H9 (cell line): ENCODE data around the gene SCP2. TPM values are rescaled to one million over a fixed set of nuclear protein-coding genes. Genes with fewer than 3 reads are reported as not detected.

Experiments
- DNase-seq: peaks from one replicate; pipeline ENCODE4 v3.0.0-alpha.2; 2017
- H2AFZ ChIP-seq: one replicate; pipeline ENCODE4 v1.6.1; 2013; ENCODE audit warnings: mild to moderate bottlenecking, low read length, control low read depth, moderate library complexity
- H2AK5ac ChIP-seq: 2 replicates; pipeline ENCODE4 v1.6.1; 2013; ENCODE audit warnings: low read length, control low read depth, mixed read lengths; ENCODE audit not compliant: insufficient read length
- H2BK120ac ChIP-seq: one replicate; pipeline ENCODE4 v1.6.1; 2013; ENCODE audit warnings: low read depth, mild to moderate bottlenecking, low read length, control low read depth, inconsistent platforms; ENCODE audit not compliant: poor library complexity, severe bottlenecking
- H2BK12ac ChIP-seq: 2 replicates; pipeline ENCODE4 v1.6.1; 2013; ENCODE audit warnings: low read length, control low read depth, mixed read lengths, low read depth; ENCODE audit not compliant: insufficient read length
- H2BK15ac ChIP-seq: 2 replicates; pipeline ENCODE4 v1.6.1; 2013; ENCODE audit warnings: low read depth, low read length, control low read depth
- H2BK20ac ChIP-seq: one replicate; pipeline ENCODE4 v1.6.1; 2013; ENCODE audit warnings: low read depth, mild to moderate bottlenecking, low read length, control low read depth, inconsistent platforms; ENCODE audit not compliant: poor library complexity, severe bottlenecking
- H2BK5ac ChIP-seq: 2 replicates; pipeline ENCODE4 v1.6.1; 2013; ENCODE audit warnings: low read length, control low read depth, mixed read lengths; ENCODE audit not compliant: insufficient read length
- H3K14ac ChIP-seq: 2 replicates; pipeline ENCODE4 v1.6.1; 2013; ENCODE audit warnings: low read length, control low read depth; ENCODE audit not compliant: insufficient read depth
- H3K18ac ChIP-seq: 2 replicates; pipeline ENCODE4 v1.6.1; 2013; ENCODE audit warnings: low read depth, mild to moderate bottlenecking, mixed read lengths, low read length, control low read depth; ENCODE audit not compliant: insufficient read length
- H3K23ac ChIP-seq: 2 replicates; pipeline ENCODE4 v1.6.1; 2013; ENCODE audit warnings: low read length, control low read depth, mixed read lengths, low read depth; ENCODE audit not compliant: insufficient read length
- H3K23me2 ChIP-seq: 2 replicates; pipeline ENCODE4 v1.6.1; 2013; ENCODE audit warnings: low read depth, mild to moderate bottlenecking, mixed read lengths, low read length, control low read depth; ENCODE audit not compliant: insufficient read length, poor library complexity, severe bottlenecking
- H3K27ac ChIP-seq: 2 replicates; pipeline ENCODE4 v1.5.1; 2013; ENCODE audit warnings: low read length, control low read depth, mixed read lengths, low read depth; ENCODE audit not compliant: insufficient read length
- H3K27me3 ChIP-seq: 2 replicates; pipeline ENCODE4 v1.6.1; 2013; ENCODE audit warnings: low read length, control low read depth, inconsistent platforms; ENCODE audit not compliant: insufficient read depth
- H3K4ac ChIP-seq: 2 replicates; pipeline ENCODE4 v1.6.1; 2013; ENCODE audit warnings: low read depth, mild to moderate bottlenecking, control low read depth, inconsistent platforms, low read length, moderate library complexity
- H3K4me1 ChIP-seq: 2 replicates; pipeline ENCODE4 v1.6.1; 2013; ENCODE audit warnings: low read length, control low read depth, inconsistent platforms; ENCODE audit not compliant: insufficient read depth
- H3K4me2 ChIP-seq: 2 replicates; pipeline ENCODE4 v1.6.1; 2013; ENCODE audit warnings: low read length, control low read depth, mixed read lengths; ENCODE audit not compliant: insufficient read length, insufficient read depth
- H3K56ac ChIP-seq: 2 replicates; pipeline ENCODE4 v1.6.1; 2013; ENCODE audit warnings: low read depth, mild to moderate bottlenecking, mixed read lengths, low read length, control low read depth; ENCODE audit not compliant: insufficient read length
- H3K79me1 ChIP-seq: 2 replicates; pipeline ENCODE4 v1.6.1; 2013; ENCODE audit warnings: low read depth, mild to moderate bottlenecking, moderate library complexity, low read length, control low read depth, inconsistent platforms; ENCODE audit not compliant: insufficient read depth, poor library complexity, severe bottlenecking
- H3K79me2 ChIP-seq: 2 replicates; pipeline ENCODE4 v1.6.1; 2013; ENCODE audit warnings: low read length, control low read depth, inconsistent platforms; ENCODE audit not compliant: insufficient read depth
- H3K9ac ChIP-seq: 2 replicates; pipeline ENCODE4 v1.6.1; 2013; ENCODE audit warnings: low read length, control low read depth, mixed read lengths; ENCODE audit not compliant: insufficient read length; ENCODE audit errors: extremely low read depth
- H3K9me3 ChIP-seq: one replicate; pipeline ENCODE4 v1.6.1; 2013; ENCODE audit warnings: low read depth, low read length, inconsistent platforms; ENCODE audit not compliant: control insufficient read depth
- H3T11ph ChIP-seq: one replicate; pipeline ENCODE4 v1.6.1; 2013; ENCODE audit warnings: mild to moderate bottlenecking, low read length, control low read depth, inconsistent platforms
- H4K20me1 ChIP-seq: one replicate; pipeline ENCODE4 v1.6.1; 2013; ENCODE audit not compliant: control insufficient read depth, insufficient read length, insufficient read depth
- H4K5ac ChIP-seq: 2 replicates; pipeline ENCODE4 v1.6.1; 2013; ENCODE audit warnings: low read depth, mild to moderate bottlenecking, mixed read lengths, low read length, control low read depth; ENCODE audit not compliant: insufficient read length
- H4K8ac ChIP-seq: replicated peaks from 2 replicates; pipeline ENCODE4 v1.6.1; 2013; ENCODE audit warnings: low read length, control low read depth, mixed read lengths, low read depth; ENCODE audit not compliant: insufficient read length
- H4K91ac ChIP-seq: 2 replicates; pipeline ENCODE4 v1.6.1; 2013; ENCODE audit warnings: low read depth, mild to moderate bottlenecking, moderate library complexity, mixed read lengths, low read length, control low read depth; ENCODE audit not compliant: insufficient read length
- H3K27ac Mint-ChIP-seq, 3 experiments: 2 replicates in 2 of 3; 3 replicates in 1 of 3; pipeline ENCODE4 v1.8.0; 2020 to 2021; ENCODE audit warnings: mixed read lengths in 3 of 3, mild to moderate bottlenecking in 1 of 3, moderate library complexity in 1 of 3
- H3K27me3 Mint-ChIP-seq: 2 replicates; pipeline ENCODE4 v1.8.0; 2021; ENCODE audit warnings: low read depth, mild to moderate bottlenecking, moderate library complexity, mixed read lengths
- H3K36me3 Mint-ChIP-seq, 3 experiments: 2 replicates in 2 of 3; 3 replicates in 1 of 3; pipeline ENCODE4 v1.8.0; 2020 to 2021; ENCODE audit warnings: low read depth in 3 of 3, mixed read lengths in 3 of 3; ENCODE audit not compliant: insufficient read depth in 1 of 3
- H3K4me1 Mint-ChIP-seq, 2 experiments: 2 replicates each; pipeline ENCODE4 v1.8.0; 2020; ENCODE audit warnings: mixed read lengths in 2 of 2
- H3K4me3 Mint-ChIP-seq, 2 experiments: 2 replicates in 1 of 2; 3 replicates in 1 of 2; pipeline ENCODE4 v1.8.0; 2020 to 2021; ENCODE audit warnings: mild to moderate bottlenecking in 2 of 2, mixed read lengths in 2 of 2, moderate library complexity in 1 of 2
- H3K9me3 Mint-ChIP-seq, 2 experiments: 2 replicates in 1 of 2; 3 replicates in 1 of 2; pipeline ENCODE4 v1.8.0; 2020; ENCODE audit warnings: mild to moderate bottlenecking in 2 of 2, mixed read lengths in 2 of 2, moderate library complexity in 1 of 2
- WGBS: extraction: QIAGEN DNeasy Blood & Tissue Kit; methylation state at CpG from one replicate; pipeline ENCODE4 v1.1.7; 2013; ENCODE audit warnings: missing lambda C conversion rate, low lambda C conversion rate, mixed read lengths; ENCODE audit not compliant: insufficient read length; ENCODE audit errors: extremely low coverage; 5-methylcytosine and 5-hydroxymethylcytosine counted together
- total RNA-seq: library from RNA; stranded (reverse); gene quantifications from 2 replicates; pipeline ENCODE4 v1.2.1, GENCODE V29; 2021
- TF ChIP-seq, protein P1 (sequence below): fragments of 200-600 bp; sonication (generic); conservative IDR thresholded peaks from 3 replicates; pipeline ENCODE4 v1.8.0; 2021; ENCODE audit warnings: antibody characterized with exemption, mild to moderate bottlenecking

SCP2 gene
- total RNA-seq, 1 experiment from 2014 or later: 48.8 TPM

DNA sequence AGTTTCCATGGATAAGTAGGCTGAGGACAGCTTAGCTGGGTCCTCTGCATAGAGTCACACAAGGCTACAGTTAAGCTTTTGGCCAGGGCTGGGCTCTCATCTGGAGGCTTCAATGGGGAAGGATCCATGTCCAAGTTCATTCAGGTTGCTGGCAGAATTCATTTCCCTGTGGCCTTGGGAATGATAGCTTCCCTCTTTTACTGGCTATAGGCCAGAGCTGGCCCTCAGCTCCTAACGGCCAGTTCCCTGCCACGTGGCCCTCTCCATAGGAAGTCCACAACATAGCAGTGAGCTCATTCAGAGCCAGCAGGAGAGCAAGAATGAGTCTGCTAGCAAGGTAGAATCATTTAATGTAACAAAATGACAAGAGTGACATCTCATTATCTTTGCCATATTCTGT, 119.9 kb downstream of the SCP2 start:
- no peak overlapping the region for H3K56ac ChIP-seq
- H3K9ac ChIP-seq: no peak overlapping the region
- H3K9me3 ChIP-seq: no peaks in the 10 kb centered on the region
- WGBS: no CpG with 5 or more reads among the region's 2 CpGs
- H4K20me1 ChIP-seq: no peaks in the 10 kb centered on the region
- no peak overlapping the region for H4K91ac ChIP-seq
- no peak for DNase-seq
- H3K27me3 ChIP-seq: no peaks in the 10 kb centered on the region
- H3K18ac ChIP-seq: no peak overlapping the region
- H3K23me2 ChIP-seq: no peaks in the 10 kb centered on the region
- peaks cover 4% of the 10 kb centered on the region for H3K4me1 ChIP-seq
- no peak overlapping the region for H3K23ac ChIP-seq
- H2BK5ac ChIP-seq: no peak overlapping the region
- Mint-ChIP-seq H3K4me1 (peaks cover 32 to 39% of the 10 kb centered on the region in 2 experiments), H3K9me3 (no peaks in the 10 kb centered on the region), H3K4me3 (no peak overlapping the region), H3K27me3 (no peaks in the 10 kb centered on the region), H3K36me3 (no peaks in the 10 kb centered on the region), H3K27ac (no peak overlapping the region)
- no peak overlapping the region for H2AFZ ChIP-seq
- no peak overlapping the region for H2BK20ac ChIP-seq
- H3T11ph ChIP-seq: no peak overlapping the region
- no peak overlapping the region for H3K4me2 ChIP-seq
- H2BK12ac ChIP-seq: no peak overlapping the region
- H2AK5ac ChIP-seq: no peak overlapping the region
- no peak overlapping the region for H2BK15ac ChIP-seq
- no peak overlapping the region for H3K27ac ChIP-seq
- no peak overlapping the region for H3K4ac ChIP-seq
- H3K14ac ChIP-seq: no peak overlapping the region
- H4K5ac ChIP-seq: no peak overlapping the region
- no peak overlapping the region for H2BK120ac ChIP-seq
- no peaks in the 10 kb centered on the region for H3K79me1 ChIP-seq
- H3K79me2 ChIP-seq: no peaks in the 10 kb centered on the region
- TF ChIP-seq, protein P1, sequence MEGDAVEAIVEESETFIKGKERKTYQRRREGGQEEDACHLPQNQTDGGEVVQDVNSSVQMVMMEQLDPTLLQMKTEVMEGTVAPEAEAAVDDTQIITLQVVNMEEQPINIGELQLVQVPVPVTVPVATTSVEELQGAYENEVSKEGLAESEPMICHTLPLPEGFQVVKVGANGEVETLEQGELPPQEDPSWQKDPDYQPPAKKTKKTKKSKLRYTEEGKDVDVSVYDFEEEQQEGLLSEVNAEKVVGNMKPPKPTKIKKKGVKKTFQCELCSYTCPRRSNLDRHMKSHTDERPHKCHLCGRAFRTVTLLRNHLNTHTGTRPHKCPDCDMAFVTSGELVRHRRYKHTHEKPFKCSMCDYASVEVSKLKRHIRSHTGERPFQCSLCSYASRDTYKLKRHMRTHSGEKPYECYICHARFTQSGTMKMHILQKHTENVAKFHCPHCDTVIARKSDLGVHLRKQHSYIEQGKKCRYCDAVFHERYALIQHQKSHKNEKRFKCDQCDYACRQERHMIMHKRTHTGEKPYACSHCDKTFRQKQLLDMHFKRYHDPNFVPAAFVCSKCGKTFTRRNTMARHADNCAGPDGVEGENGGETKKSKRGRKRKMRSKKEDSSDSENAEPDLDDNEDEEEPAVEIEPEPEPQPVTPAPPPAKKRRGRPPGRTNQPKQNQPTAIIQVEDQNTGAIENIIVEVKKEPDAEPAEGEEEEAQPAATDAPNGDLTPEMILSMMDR: no peak
- H4K8ac ChIP-seq: no peak overlapping the region
